GM18508 (cell line): ENCODE data around the gene PLEKHH1.
"Not testable (repeated sequence)": the region's sequence is repeated elsewhere in the genome, so short reads cannot be mapped to it uniquely, and the experiment has no call there.

Experiments
- ATAC-seq: cut with Tn5 transposase; IDR thresholded peaks from one replicate; pipeline ENCODE4 v1.9.1; 2021; ENCODE audit warnings: moderate number of reproducible peaks; ENCODE audit not compliant: insufficient read depth, unreplicated experiment

The PLEKHH1 gene

GRCh38 chr14:67610491-67610890 is 77.4 kb downstream of the PLEKHH1 start:
- no peak for ATAC-seq

- ATAC-seq: no peak
These were observed 85.5 kb downstream of the PLEKHH1 start for GRCh38 chr14:67618617-67619063.

GRCh38 chr14:67619446-67620216 is 86.5 kb downstream of the PLEKHH1 start, which contains the start of gene ARG2:
Gene ARG2, plus strand, starts transcription at chr14:67619920. Its CDS starts 58 bp downstream, at chr14:67619978.
- ATAC-seq: peak; percentile 74

- no peak for ATAC-seq
These were observed 87.2 kb downstream of the PLEKHH1 start for GRCh38 chr14:67620217-67620785.

GRCh38 chr14:67622675-67623074 is 89.6 kb downstream of the PLEKHH1 start:
- ATAC-seq: no peak

- ATAC-seq: no peak
These were observed 90.0 kb downstream of the PLEKHH1 start for GRCh38 chr14:67623114-67623513.

GRCh38 chr14:67626131-67626530 is 93.0 kb downstream of the PLEKHH1 start:
- ATAC-seq: not testable (repeated sequence)

- no peak for ATAC-seq
These were observed 94.4 kb downstream of the PLEKHH1 start for GRCh38 chr14:67627519-67627918.

- no peak for ATAC-seq
These were observed 97.1 kb downstream of the PLEKHH1 start for GRCh38 chr14:67630186-67630585.

GRCh38 chr14:67630938-67631337 is 97.8 kb downstream of the PLEKHH1 start:
- no peak for ATAC-seq

- ATAC-seq: no peak
These were observed 100.5 kb downstream of the PLEKHH1 start for GRCh38 chr14:67633451-67634147.

GRCh38 chr14:67636361-67636919 is 103.3 kb downstream of the PLEKHH1 start:
- ATAC-seq: no peak

- no peak for ATAC-seq
These were observed 105.6 kb downstream of the PLEKHH1 start for GRCh38 chr14:67638642-67639041.
